GM23338 (cell line): ENCODE data around the gene RASA3. TPM values are rescaled to one million over a fixed set of nuclear protein-coding genes. Genes with fewer than 3 reads are reported as not detected.

Experiments used
- ATAC-seq: fragments of 200-7000 bp; cut with Tn5 transposase; 3 replicates; pipeline ENCODE4 v1.9.1; 2020
- DNase-seq: peaks from one replicate; pipeline ENCODE4 v3.0.0-alpha.2; 2015; ENCODE audit warnings: low spot score
- H2AFZ ChIP-seq: fragments of 200-600 bp; sonication (generic); 2 replicates; pipeline ENCODE4 v1.8.0; 2016; ENCODE audit warnings: antibody characterized with exemption, mild to moderate bottlenecking, moderate library complexity
- H3F3A ChIP-seq: fragments of 200-600 bp; sonication (generic); replicated peaks from 2 replicates; pipeline ENCODE4 v1.8.0; 2017; ENCODE audit warnings: antibody characterized with exemption, mixed run types, low read depth
- H3K27ac ChIP-seq: fragments of 200-600 bp; sonication (generic); 2 replicates; pipeline ENCODE4 v1.6.1; 2016; ENCODE audit warnings: low read depth
- H3K27me3 ChIP-seq: fragments of 200-600 bp; sonication (generic); 2 replicates; pipeline ENCODE4 v1.8.0; 2016; ENCODE audit warnings: mild to moderate bottlenecking, mixed run types, moderate library complexity; ENCODE audit not compliant: insufficient read depth
- H3K36me3 ChIP-seq: fragments of 200-600 bp; sonication (generic); 2 replicates; pipeline ENCODE4 v1.8.0; 2016; ENCODE audit warnings: mild to moderate bottlenecking; ENCODE audit not compliant: insufficient read depth
- H3K4me1 ChIP-seq: fragments of 200-600 bp; sonication (generic); 2 replicates; pipeline ENCODE4 v1.8.0; 2016; ENCODE audit warnings: mild to moderate bottlenecking, moderate library complexity; ENCODE audit not compliant: insufficient read depth
- H3K4me2 ChIP-seq: fragments of 200-600 bp; sonication (generic); 2 replicates; pipeline ENCODE4 v1.7.1; 2017; ENCODE audit warnings: mixed run types
- H3K4me3 ChIP-seq: fragments of 200-600 bp; sonication (generic); 2 replicates; pipeline ENCODE4 v1.6.1; 2016; ENCODE audit warnings: mixed run types
- H3K79me2 ChIP-seq: fragments of 200-600 bp; sonication (generic); replicated peaks from 2 replicates; pipeline ENCODE4 v1.8.0; 2017; ENCODE audit warnings: mild to moderate bottlenecking; ENCODE audit not compliant: insufficient read depth
- H3K9me2 ChIP-seq: fragments of 200-600 bp; sonication (generic); 2 replicates; pipeline ENCODE4 v1.8.0; 2017; ENCODE audit not compliant: insufficient read depth
- H4K20me1 ChIP-seq: fragments of 200-600 bp; sonication (generic); replicated peaks from 2 replicates; pipeline ENCODE4 v1.8.0; 2017; ENCODE audit warnings: mild to moderate bottlenecking; ENCODE audit not compliant: insufficient read depth
- H3K27ac Mint-ChIP-seq: 2 replicates; pipeline ENCODE4 v1.8.0; 2020; ENCODE audit warnings: inconsistent platforms, mild to moderate bottlenecking, moderate library complexity, mixed read lengths
- H3K27me3 Mint-ChIP-seq: 3 replicates; pipeline ENCODE4 v1.8.0; 2022; ENCODE audit warnings: low read depth, mild to moderate bottlenecking, moderate library complexity, mixed read lengths, inconsistent platforms; ENCODE audit not compliant: insufficient read depth, poor library complexity
- H3K36me3 Mint-ChIP-seq: 3 replicates; pipeline ENCODE4 v1.8.0; 2021; ENCODE audit warnings: low read depth, mild to moderate bottlenecking, inconsistent platforms, moderate library complexity, mixed read lengths
- H3K4me1 Mint-ChIP-seq: 3 replicates; pipeline ENCODE4 v1.8.0; 2020; ENCODE audit warnings: mild to moderate bottlenecking, inconsistent platforms, mixed read lengths
- H3K4me3 Mint-ChIP-seq: 3 replicates; pipeline ENCODE4 v1.8.0; 2021; ENCODE audit warnings: moderate library complexity, mild to moderate bottlenecking, inconsistent platforms, mixed read lengths
- H3K9me3 Mint-ChIP-seq: 3 replicates; pipeline ENCODE4 v1.8.0; 2020; ENCODE audit warnings: moderate library complexity, mild to moderate bottlenecking, inconsistent platforms, mixed read lengths
- CREB1 ChIP-seq: fragments of 250-450 bp; sonication (Bioruptor Pico); IDR thresholded peaks from 2 replicates; pipeline ENCODE4 v1.5.0; 2020; ENCODE audit warnings: low read depth, mild to moderate bottlenecking, moderate library complexity
- EZH2 ChIP-seq: fragments of 200-600 bp; sonication (generic); IDR thresholded peaks from one replicate; pipeline ENCODE4 v1.8.0; 2017; ENCODE audit warnings: antibody characterized with exemption, mild to moderate bottlenecking, low read depth; ENCODE audit not compliant: unreplicated experiment
- EZH2phosphoT487 ChIP-seq: fragments of 200-600 bp; sonication (generic); IDR thresholded peaks from one replicate; pipeline ENCODE4 v1.8.1; 2018; ENCODE audit warnings: antibody characterized with exemption; ENCODE audit not compliant: unreplicated experiment
- NANOG ChIP-seq: IDR thresholded peaks from 2 replicates; pipeline ENCODE4 v1.6.1; 2016; ENCODE audit warnings: antibody characterized with exemption, borderline replicate concordance
- POLR2AphosphoS5 ChIP-seq: IDR thresholded peaks from 2 replicates; pipeline ENCODE4 v1.6.1; 2016; ENCODE audit warnings: antibody characterized with exemption, low read depth
- STAT1 ChIP-seq: IDR thresholded peaks from one replicate; pipeline ENCODE4 v1.6.1; 2016; ENCODE audit warnings: antibody characterized with exemption; ENCODE audit not compliant: unreplicated experiment
- ZNF331 ChIP-seq: fragments of 250-450 bp; sonication (Bioruptor Pico); IDR thresholded peaks from 2 replicates; pipeline ENCODE4 v1.5.0; 2020; ENCODE audit warnings: low read depth, mild to moderate bottlenecking, moderate library complexity
- ZNF462 ChIP-seq: fragments of 250-450 bp; sonication (Bioruptor Pico); IDR thresholded peaks from 2 replicates; pipeline ENCODE4 v1.5.0; 2020; ENCODE audit warnings: mild to moderate bottlenecking, moderate library complexity
- polyA plus RNA-seq: library from polyadenylated mRNA; unstranded; fragments of >200 nt; fragmentation: Nextera tagmentation; extraction: Ambion mirVana; gene quantifications from 2 replicates; pipeline ENCODE4 v1.2.1, GENCODE V29; 2016
- total RNA-seq: library from RNA; depleted of rRNA; stranded (reverse); fragments of >200 nt; shearing (Covaris generic); gene quantifications from 2 replicates; pipeline ENCODE4 v1.2.3, GENCODE V29; 2014
- TF ChIP-seq, protein P1 (sequence below): IDR thresholded peaks from 2 replicates; pipeline ENCODE4 v1.6.1; 2016; ENCODE audit warnings: antibody characterized with exemption
- TF ChIP-seq, protein P2 (sequence below): IDR thresholded peaks from one replicate; pipeline ENCODE4 v1.6.1; 2018; ENCODE audit warnings: antibody characterized with exemption; ENCODE audit not compliant: unreplicated experiment

RASA3 gene
- total and polyA plus RNA-seq, 2 experiments from 2014 or later, result 11.2 to 20.7 TPM

GRCh38 chr13:113939944-113940297, 192.5 kb downstream of the RASA3 start:
- Histone ChIP-seq H3K27me3 (no peaks in the 10 kb centered on the region), H3K4me2 (no peak overlapping the region), H2AFZ (no peak overlapping the region), H3K27ac (no peak overlapping the region), H3K9me2 (no peaks in the 10 kb centered on the region), H3K4me3 (no peak overlapping the region), H3K79me2 (no peaks in the 10 kb centered on the region), H3K4me1 (no peaks in the 10 kb centered on the region), H3F3A (no peaks in the 10 kb centered on the region), H3K36me3 (no peaks in the 10 kb centered on the region), H4K20me1 (no peaks in the 10 kb centered on the region)
- DNase-seq (no peak), ATAC-seq (no peak)
- H3K36me3 Mint-ChIP-seq, result no peaks in the 10 kb centered on the region
- H3K27me3 Mint-ChIP-seq, result peaks cover 17% of the 10 kb centered on the region
- H3K4me1 Mint-ChIP-seq, result peaks cover 8% of the 10 kb centered on the region
- no peak overlapping the region for H3K27ac Mint-ChIP-seq
- H3K9me3 Mint-ChIP-seq, result no peaks in the 10 kb centered on the region
- TF ChIP-seq ZNF462 (no peak), EZH2 (no peak), ZNF331 (CRISPR knock-in tag) (no peak), CREB1 (no peak), NANOG (no peak), STAT1 (no peak), POLR2AphosphoS5 (no peak), EZH2phosphoT487 (no peak)
- TF ChIP-seq, protein P1, sequence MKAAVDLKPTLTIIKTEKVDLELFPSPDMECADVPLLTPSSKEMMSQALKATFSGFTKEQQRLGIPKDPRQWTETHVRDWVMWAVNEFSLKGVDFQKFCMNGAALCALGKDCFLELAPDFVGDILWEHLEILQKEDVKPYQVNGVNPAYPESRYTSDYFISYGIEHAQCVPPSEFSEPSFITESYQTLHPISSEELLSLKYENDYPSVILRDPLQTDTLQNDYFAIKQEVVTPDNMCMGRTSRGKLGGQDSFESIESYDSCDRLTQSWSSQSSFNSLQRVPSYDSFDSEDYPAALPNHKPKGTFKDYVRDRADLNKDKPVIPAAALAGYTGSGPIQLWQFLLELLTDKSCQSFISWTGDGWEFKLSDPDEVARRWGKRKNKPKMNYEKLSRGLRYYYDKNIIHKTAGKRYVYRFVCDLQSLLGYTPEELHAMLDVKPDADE, result no peak
- TF ChIP-seq, protein P2, sequence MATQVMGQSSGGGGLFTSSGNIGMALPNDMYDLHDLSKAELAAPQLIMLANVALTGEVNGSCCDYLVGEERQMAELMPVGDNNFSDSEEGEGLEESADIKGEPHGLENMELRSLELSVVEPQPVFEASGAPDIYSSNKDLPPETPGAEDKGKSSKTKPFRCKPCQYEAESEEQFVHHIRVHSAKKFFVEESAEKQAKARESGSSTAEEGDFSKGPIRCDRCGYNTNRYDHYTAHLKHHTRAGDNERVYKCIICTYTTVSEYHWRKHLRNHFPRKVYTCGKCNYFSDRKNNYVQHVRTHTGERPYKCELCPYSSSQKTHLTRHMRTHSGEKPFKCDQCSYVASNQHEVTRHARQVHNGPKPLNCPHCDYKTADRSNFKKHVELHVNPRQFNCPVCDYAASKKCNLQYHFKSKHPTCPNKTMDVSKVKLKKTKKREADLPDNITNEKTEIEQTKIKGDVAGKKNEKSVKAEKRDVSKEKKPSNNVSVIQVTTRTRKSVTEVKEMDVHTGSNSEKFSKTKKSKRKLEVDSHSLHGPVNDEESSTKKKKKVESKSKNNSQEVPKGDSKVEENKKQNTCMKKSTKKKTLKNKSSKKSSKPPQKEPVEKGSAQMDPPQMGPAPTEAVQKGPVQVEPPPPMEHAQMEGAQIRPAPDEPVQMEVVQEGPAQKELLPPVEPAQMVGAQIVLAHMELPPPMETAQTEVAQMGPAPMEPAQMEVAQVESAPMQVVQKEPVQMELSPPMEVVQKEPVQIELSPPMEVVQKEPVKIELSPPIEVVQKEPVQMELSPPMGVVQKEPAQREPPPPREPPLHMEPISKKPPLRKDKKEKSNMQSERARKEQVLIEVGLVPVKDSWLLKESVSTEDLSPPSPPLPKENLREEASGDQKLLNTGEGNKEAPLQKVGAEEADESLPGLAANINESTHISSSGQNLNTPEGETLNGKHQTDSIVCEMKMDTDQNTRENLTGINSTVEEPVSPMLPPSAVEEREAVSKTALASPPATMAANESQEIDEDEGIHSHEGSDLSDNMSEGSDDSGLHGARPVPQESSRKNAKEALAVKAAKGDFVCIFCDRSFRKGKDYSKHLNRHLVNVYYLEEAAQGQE, result no peak
- H3K4me3 Mint-ChIP-seq, result no peak overlapping the region
